Vagina (tissue), 2 donors: ENCODE results near the gene TNFAIP3. TPM values are rescaled to one million over a fixed set of nuclear protein-coding genes. Genes with fewer than 3 reads are reported as not detected.
A peak's percentile ranks its signal among the peaks of the same experiment; 100 is the strongest.

ENCODE experiments used
- DNase-seq, 2 donors: peaks; one replicate each; pipeline ENCODE4 v3.0.0-alpha.2; 2017; ENCODE audit errors: extremely low spot score in 2 of 2
- H3K27ac ChIP-seq: fragments of 200-600 bp; sonication (generic); one replicate; pipeline ENCODE4 v1.5.1; 2019
- H3K27me3 ChIP-seq: fragments of 200-600 bp; sonication (generic); one replicate; pipeline ENCODE4 v1.5.1; 2019
- H3K36me3 ChIP-seq, 2 donors: fragments of 200-600 bp; sonication (generic); one replicate each; pipeline ENCODE4 v1.5.1; 2017 to 2019
- H3K4me1 ChIP-seq: fragments of 200-600 bp; sonication (generic); one replicate; pipeline ENCODE4 v1.5.1; 2019
- H3K4me3 ChIP-seq, 2 donors: fragments of 200-600 bp; sonication (generic); 1 replicate in 1 of 2; 2 replicates in 1 of 2; pipeline ENCODE4 v1.5.1; 2016 to 2019
- H3K9me3 ChIP-seq: fragments of 200-600 bp; sonication (generic); one replicate; pipeline ENCODE4 v1.5.1; 2019
- POLR2A ChIP-seq, 2 donors: fragments of 450-650 bp; IDR thresholded peaks; one replicate each; pipeline ENCODE4 v1.6.1; 2017; ENCODE audit warnings: antibody characterized with exemption in 2 of 2, mild to moderate bottlenecking in 2 of 2, moderate library complexity in 2 of 2
- POLR2AphosphoS5 ChIP-seq, 2 donors: sonication (generic); formaldehyde crosslinking; IDR thresholded peaks; one replicate each; pipeline ENCODE4 v1.9.0; 2017; ENCODE audit warnings: antibody characterized with exemption in 2 of 2, mild to moderate bottlenecking in 2 of 2, low read depth in 1 of 2; ENCODE audit not compliant: insufficient read depth in 1 of 2
- intact Hi-C: fragments of 100-400 bp; cut with DNase I; formaldehyde crosslinking; loops from one replicate; pipeline ENCODE4 v1.15.1; 2023
- total RNA-seq: library from RNA; depleted of rRNA; stranded (reverse); fragments of >200 nt; gene quantifications from one replicate; pipeline ENCODE4 v1.2.3, GENCODE V29; 2016
- TF ChIP-seq, protein P1 (sequence below), 3 experiments: fragments of 450-650 bp in 2 of 3; fragments of 200-600 bp in 1 of 3; sonication (generic) in 1 of 3; IDR thresholded peaks; one replicate each; pipeline ENCODE4 v1.5.1; 2017 to 2019; ENCODE audit warnings: antibody characterized with exemption in 3 of 3, mild to moderate bottlenecking in 2 of 3, moderate library complexity in 2 of 3

TNFAIP3 gene
- total RNA-seq, 1 donor from 2014 or later, result 28.5 TPM

DNA sequence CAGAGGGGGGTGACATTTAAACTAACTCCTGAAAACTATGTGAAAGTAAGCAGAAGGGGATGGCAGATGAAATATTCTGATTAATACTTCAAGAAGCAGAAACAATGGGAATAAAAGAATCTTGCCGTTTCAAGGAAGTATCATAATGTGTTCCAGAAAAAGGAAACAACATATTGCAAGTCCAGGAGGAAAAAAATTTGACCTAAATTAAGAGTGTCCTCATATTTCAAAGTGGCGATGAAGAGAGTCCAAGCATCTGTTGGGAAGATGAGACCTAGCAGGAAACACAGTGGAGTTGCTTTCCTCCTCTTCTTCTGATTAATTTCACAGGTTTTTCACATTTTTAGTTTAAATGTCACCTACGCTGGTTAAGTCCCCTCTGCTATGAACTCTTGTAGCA is 45.6 kb upstream of the TNFAIP3 start:
- intact Hi-C loops, result no loop called here
- no peak for TF ChIP-seq POLR2A (IDR thresholded peaks at IDR 0.05)
- peaks cover 7% of the 10 kb centered on the region for H3K4me1 ChIP-seq

DNA sequence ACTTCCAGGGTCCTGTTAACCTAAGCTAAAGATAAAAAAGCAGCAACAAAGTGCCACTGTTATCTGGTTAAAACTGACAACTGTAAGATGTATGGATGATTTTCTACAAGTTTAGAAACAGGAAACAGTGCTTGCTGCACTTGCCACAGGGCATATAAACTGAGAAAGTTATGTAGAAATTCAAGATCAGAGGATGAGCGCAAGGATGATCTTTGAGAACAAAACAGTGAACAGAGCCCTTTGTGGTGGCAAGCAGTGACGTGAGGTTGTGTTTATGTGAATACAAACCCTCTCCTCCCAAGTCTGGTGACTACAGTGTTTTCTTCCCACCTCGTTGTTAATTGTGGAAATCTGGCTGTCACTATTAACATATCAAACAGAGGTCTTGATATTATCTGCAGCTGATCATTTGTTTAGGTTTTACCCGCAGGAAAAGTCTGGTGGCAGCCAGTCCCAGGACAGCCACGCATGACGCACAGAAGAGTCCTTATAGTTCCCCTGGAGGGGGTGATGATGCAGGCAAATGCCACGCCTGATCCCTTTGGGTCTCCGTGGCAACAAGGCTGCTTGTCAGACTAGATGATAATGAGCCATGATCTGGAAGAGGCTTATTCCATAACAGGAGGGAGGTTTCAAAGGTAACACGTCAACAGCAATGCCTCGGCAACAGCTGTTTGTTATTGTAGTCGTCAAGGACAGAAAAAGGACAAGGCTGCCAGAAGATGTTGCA is 43.1 kb upstream of the TNFAIP3 start:
- peak in 1 of 2 donors; percentile 89 for DNase-seq
- Histone ChIP-seq H3K4me3 (no peak overlapping the region), H3K9me3 (no peaks in the 10 kb centered on the region), H3K27ac (no peak overlapping the region), H3K4me1 (peaks cover 7% of the 10 kb centered on the region), H3K27me3 (no peaks in the 10 kb centered on the region), H3K36me3 (no peaks in the 10 kb centered on the region)
- TF ChIP-seq POLR2AphosphoS5 (IDR thresholded peaks at IDR 0.05; ENCODE audit: insufficient read depth in 1 of 2, low read depth in 1 of 2) (peak in 1 of 2 donors; percentile 51), POLR2A (IDR thresholded peaks at IDR 0.05) (no peak)
- TF ChIP-seq, protein P1, sequence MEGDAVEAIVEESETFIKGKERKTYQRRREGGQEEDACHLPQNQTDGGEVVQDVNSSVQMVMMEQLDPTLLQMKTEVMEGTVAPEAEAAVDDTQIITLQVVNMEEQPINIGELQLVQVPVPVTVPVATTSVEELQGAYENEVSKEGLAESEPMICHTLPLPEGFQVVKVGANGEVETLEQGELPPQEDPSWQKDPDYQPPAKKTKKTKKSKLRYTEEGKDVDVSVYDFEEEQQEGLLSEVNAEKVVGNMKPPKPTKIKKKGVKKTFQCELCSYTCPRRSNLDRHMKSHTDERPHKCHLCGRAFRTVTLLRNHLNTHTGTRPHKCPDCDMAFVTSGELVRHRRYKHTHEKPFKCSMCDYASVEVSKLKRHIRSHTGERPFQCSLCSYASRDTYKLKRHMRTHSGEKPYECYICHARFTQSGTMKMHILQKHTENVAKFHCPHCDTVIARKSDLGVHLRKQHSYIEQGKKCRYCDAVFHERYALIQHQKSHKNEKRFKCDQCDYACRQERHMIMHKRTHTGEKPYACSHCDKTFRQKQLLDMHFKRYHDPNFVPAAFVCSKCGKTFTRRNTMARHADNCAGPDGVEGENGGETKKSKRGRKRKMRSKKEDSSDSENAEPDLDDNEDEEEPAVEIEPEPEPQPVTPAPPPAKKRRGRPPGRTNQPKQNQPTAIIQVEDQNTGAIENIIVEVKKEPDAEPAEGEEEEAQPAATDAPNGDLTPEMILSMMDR (IDR thresholded peaks at IDR 0.05), result no peak
- intact Hi-C loops, result no loop called here

More for the DNA sequence above, 45.6 kb upstream of the TNFAIP3 start:
- no peak for DNase-seq
- Histone ChIP-seq H3K9me3 (no peaks in the 10 kb centered on the region), H3K27me3 (no peaks in the 10 kb centered on the region), H3K27ac (no peak overlapping the region), H3K4me3 (no peak overlapping the region), H3K36me3 (no peaks in the 10 kb centered on the region)

DNA sequence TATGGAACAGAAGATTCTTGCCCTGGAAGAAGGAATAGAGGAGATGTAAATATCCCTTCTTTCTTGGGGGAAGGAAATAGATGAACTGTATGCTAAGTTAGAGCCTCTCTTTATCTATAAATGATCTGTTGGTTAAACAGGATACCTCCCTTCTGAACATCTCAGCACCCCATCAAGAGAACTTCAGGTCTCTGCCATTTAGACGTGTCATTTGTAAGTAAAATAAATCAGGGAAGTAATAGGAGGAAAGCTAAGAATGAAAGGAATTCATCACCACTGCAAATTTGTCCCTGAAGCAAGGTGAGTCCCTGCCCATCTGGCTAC is 42.5 kb upstream of the TNFAIP3 start:
- no peak for DNase-seq
- TF ChIP-seq POLR2AphosphoS5 (IDR thresholded peaks at IDR 0.05; ENCODE audit: insufficient read depth in 1 of 2, low read depth in 1 of 2) (no peak), POLR2A (IDR thresholded peaks at IDR 0.05) (no peak)
- TF ChIP-seq, protein P1 (IDR thresholded peaks at IDR 0.05), result no peak
- intact Hi-C loops, result no loop called here
- Histone ChIP-seq H3K4me3 (no peak overlapping the region), H3K36me3 (no peaks in the 10 kb centered on the region), H3K4me1 (peaks cover 7% of the 10 kb centered on the region), H3K27me3 (no peaks in the 10 kb centered on the region), H3K27ac (no peak overlapping the region), H3K9me3 (no peaks in the 10 kb centered on the region)

DNA sequence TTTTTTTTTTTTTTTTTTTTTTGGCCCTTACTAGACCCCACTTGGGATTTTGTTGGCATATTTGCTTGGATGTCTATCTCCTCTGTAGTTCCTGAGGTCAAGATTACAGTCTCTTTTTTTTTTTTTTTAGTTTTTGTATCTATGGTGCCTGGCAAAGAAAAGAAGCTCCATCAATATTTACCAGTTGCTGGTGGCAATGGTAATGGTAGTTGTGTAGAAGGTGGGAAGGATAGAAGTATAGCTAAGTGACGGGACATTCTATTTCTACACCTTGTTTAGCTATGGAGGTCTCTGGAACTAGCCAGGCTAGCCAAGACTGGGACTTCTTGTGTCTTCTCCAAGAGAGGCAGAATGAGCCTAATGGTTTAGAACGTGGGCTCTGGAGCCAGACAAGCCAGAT is 42.2 kb upstream of the TNFAIP3 start:
- Histone ChIP-seq H3K27ac (no peak overlapping the region), H3K4me1 (peaks cover 7% of the 10 kb centered on the region), H3K4me3 (no peak overlapping the region), H3K9me3 (no peaks in the 10 kb centered on the region), H3K36me3 (no peaks in the 10 kb centered on the region), H3K27me3 (no peaks in the 10 kb centered on the region)
- intact Hi-C loops, result no loop called here
- TF ChIP-seq, protein P1 (IDR thresholded peaks at IDR 0.05), result no peak
- TF ChIP-seq POLR2A (IDR thresholded peaks at IDR 0.05), result no peak
- no peak for TF ChIP-seq POLR2AphosphoS5 (IDR thresholded peaks at IDR 0.05; ENCODE audit: insufficient read depth in 1 of 2, low read depth in 1 of 2)
- no peak for DNase-seq

DNA sequence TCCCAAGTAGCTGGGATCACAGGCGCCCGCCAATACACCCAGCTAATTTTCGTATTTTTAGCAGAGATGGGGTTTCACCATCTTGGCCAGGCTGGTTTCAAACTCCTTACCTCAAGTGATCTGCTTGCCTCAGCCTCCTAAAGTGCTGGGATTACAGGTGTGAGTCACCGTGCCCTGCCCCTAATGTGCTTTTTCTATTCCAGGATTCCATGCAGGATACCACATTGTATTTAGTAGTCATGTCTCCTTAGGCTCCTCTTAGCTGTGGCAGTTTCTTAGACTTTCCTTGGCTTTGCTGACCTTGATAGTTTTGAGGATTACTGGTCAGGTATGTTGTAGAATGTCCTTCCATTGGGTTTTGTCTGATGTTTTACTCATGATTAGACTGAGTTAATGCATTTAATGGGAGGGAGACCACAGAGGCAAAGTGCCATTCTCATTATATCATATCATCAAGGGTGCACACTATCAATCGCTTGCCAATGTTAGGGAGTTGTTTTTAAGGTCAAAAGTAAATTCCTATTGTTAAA is 39.6 kb upstream of the TNFAIP3 start:
- Histone ChIP-seq H3K9me3 (no peaks in the 10 kb centered on the region), H3K27ac (no peak overlapping the region), H3K36me3 (no peaks in the 10 kb centered on the region), H3K4me1 (peaks cover 19% of the 10 kb centered on the region), H3K4me3 (no peak overlapping the region), H3K27me3 (no peaks in the 10 kb centered on the region)
- DNase-seq, result no peak
- no peak for TF ChIP-seq POLR2AphosphoS5 (IDR thresholded peaks at IDR 0.05; ENCODE audit: insufficient read depth in 1 of 2, low read depth in 1 of 2)
- no peak for TF ChIP-seq POLR2A (IDR thresholded peaks at IDR 0.05)
- TF ChIP-seq, protein P1 (IDR thresholded peaks at IDR 0.05), result no peak
- intact Hi-C loops, result no loop called here
